Measurements from ENCODE around the gene NAT9. TPM values are rescaled to one million over a fixed set of nuclear protein-coding genes. Genes with fewer than 3 reads are reported as not detected.

NAT9 gene
- total RNA-seq, 6 experiments from 2014 or later, result 40.9 to 50.7 (median 46.6) TPM

GRCh38 chr17:74797824-74798223 lies 21.7 kb upstream of the NAT9 start:
- peaks cover 34% of the 10 kb centered on the region for H3K4me1 Mint-ChIP-seq (ENCODE audit: low read depth)
- no peaks in the 10 kb centered on the region for H3K9me3 Mint-ChIP-seq
- peaks cover 6% of the 10 kb centered on the region; the same call in 1 of the 2 replicates for H3K36me3 Mint-ChIP-seq (ENCODE audit: low read depth)
- DNase-seq, result no peak
- peak overlapping the region; percentile 58 for H3K4me3 Mint-ChIP-seq
- TF ChIP-seq CTCF (IDR thresholded peaks at IDR 0.05), result no peak
- H3K27me3 Mint-ChIP-seq (ENCODE audit: insufficient read depth), result peaks cover 2% of the 10 kb centered on the region; the same call in 1 of the 2 replicates
- peak overlapping the region; percentile 94 for H3K27ac Mint-ChIP-seq

- DNase-seq, result no peak
- no peak for TF ChIP-seq CTCF (IDR thresholded peaks at IDR 0.05)
- Mint-ChIP-seq H3K36me3 (ENCODE audit: low read depth) (peaks cover 6% of the 10 kb centered on the region; the same call in 1 of the 2 replicates), H3K27me3 (ENCODE audit: insufficient read depth) (peaks cover 2% of the 10 kb centered on the region; the same call in 1 of the 2 replicates), H3K27ac (no peak overlapping the region; the same call in 1 of the 2 replicates), H3K4me1 (ENCODE audit: low read depth) (peaks cover 34% of the 10 kb centered on the region), H3K9me3 (no peaks in the 10 kb centered on the region), H3K4me3 (no peak overlapping the region)
Observed at GRCh38 chr17:74796866-74797265, 20.7 kb upstream of the NAT9 start.

- TF ChIP-seq CTCF (IDR thresholded peaks at IDR 0.05), result no peak
- peaks cover 6% of the 10 kb centered on the region; the same call in 1 of the 2 replicates for H3K36me3 Mint-ChIP-seq (ENCODE audit: low read depth)
- no peak for DNase-seq
- no peak overlapping the region for H3K4me3 Mint-ChIP-seq
- peaks cover 2% of the 10 kb centered on the region; the same call in 1 of the 2 replicates for H3K27me3 Mint-ChIP-seq (ENCODE audit: insufficient read depth)
- H3K9me3 Mint-ChIP-seq, result no peaks in the 10 kb centered on the region
- no peak overlapping the region for H3K27ac Mint-ChIP-seq
- peaks cover 34% of the 10 kb centered on the region for H3K4me1 Mint-ChIP-seq (ENCODE audit: low read depth)
Observed at GRCh38 chr17:74796211-74796610, 20.1 kb upstream of the NAT9 start.

- Mint-ChIP-seq H3K4me3 (no peak overlapping the region), H3K4me1 (ENCODE audit: low read depth) (peaks cover 34% of the 10 kb centered on the region), H3K27ac (no peak overlapping the region), H3K36me3 (ENCODE audit: low read depth) (peaks cover 6% of the 10 kb centered on the region; the same call in 1 of the 2 replicates), H3K9me3 (no peaks in the 10 kb centered on the region), H3K27me3 (ENCODE audit: insufficient read depth) (peaks cover 2% of the 10 kb centered on the region; the same call in 1 of the 2 replicates)
- TF ChIP-seq CTCF (IDR thresholded peaks at IDR 0.05), result no peak
- DNase-seq, result no peak
Observed at GRCh38 chr17:74795327-74796020, 19.3 kb upstream of the NAT9 start.

- H3K4me3 Mint-ChIP-seq, result no peak overlapping the region
- H3K27me3 Mint-ChIP-seq (ENCODE audit: insufficient read depth), result peaks cover 2% of the 10 kb centered on the region; the same call in 1 of the 2 replicates
- no peak overlapping the region for H3K27ac Mint-ChIP-seq
- no peak for DNase-seq
- no peaks in the 10 kb centered on the region for H3K9me3 Mint-ChIP-seq
- peaks cover 10% of the 10 kb centered on the region for H3K4me1 Mint-ChIP-seq (ENCODE audit: low read depth)
- H3K36me3 Mint-ChIP-seq (ENCODE audit: low read depth), result 0 out of 2 replicates have a peak, but pooled peaks cover 5% of the 10 kb centered on the region
- no peak for TF ChIP-seq CTCF (IDR thresholded peaks at IDR 0.05)
Observed at GRCh38 chr17:74792586-74793105, 16.5 kb upstream of the NAT9 start.
